GM18526 (cell line): ENCODE data around the gene PPDPF.

ENCODE experiments used
- POLR2A ChIP-seq: IDR thresholded peaks from 3 replicates; pipeline ENCODE4 v1.6.1; 2011; ENCODE audit not compliant: insufficient read length; ENCODE audit errors: extremely low read depth

PPDPF gene

DNA sequence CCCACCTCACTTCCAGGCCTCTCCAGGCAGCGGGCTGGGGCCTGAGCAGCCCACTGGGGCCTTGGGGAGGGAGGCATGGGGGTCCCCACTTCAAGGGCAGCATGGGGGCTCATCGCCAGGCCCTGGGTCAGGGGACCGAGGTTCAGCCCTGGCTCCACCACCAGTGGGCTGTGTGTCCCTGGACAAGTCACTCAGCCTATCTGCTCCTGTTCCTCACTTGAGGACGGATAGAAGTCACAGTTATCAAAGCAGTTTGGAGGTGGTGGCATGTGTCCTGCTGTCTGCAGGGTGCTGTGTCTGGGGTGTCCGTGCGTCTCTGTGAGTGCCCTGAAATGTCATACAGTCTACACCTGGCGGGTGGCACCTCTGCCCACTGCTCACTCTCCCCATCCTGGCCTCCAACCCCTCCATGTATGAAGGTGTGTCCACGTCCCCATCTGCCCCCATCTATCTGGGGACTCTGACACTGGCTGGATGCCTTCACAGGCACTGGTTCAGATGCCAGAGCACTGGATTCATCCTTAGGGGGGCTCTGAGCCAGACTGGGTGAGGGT is 25.3 kb upstream of the PPDPF start:
- TF ChIP-seq POLR2A, result no peak

DNA sequence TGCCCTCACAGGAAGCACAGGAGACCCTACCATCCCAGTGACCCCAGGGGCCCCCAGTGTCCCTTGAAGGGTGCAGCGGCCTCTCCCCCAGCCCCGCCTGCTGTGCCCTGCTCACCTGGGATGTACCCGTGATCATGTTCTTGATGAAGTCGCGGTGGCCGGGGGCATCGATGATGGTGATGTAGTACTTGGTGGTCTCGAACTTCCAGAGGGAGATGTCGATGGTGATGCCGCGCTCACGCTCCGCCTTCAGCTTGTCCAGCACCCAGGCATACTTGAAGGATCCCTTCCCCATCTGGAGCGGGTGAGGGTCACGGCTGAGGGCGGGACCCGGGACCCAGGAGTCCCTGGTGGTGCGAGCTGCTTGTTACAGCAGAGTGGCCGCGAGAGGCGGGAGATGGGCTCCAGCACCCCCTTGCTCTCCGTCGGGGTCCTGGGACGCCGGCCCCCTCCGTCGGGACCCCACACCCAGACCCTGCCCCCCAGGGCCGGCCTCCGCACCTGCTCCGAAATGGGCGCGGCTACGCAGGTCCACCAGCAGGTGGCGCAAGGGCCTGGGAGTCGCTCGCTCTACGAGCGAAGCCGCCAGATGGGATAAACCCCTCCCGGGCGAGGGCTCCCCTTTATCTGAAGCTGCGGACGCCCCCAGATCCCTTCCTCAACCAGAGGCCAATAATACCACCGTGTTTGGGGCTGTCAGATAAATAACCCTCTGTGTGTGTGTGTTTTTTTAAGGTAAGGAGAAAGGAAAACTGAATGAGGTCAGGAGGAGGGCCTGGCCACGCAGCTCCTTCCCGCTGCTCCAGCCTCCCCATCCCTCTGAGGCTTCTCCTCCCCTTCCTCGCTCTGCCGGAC is 24.6 kb upstream of the PPDPF start:
- TF ChIP-seq POLR2A, result no peak

GRCh38 chr20:63496596-63497120 is 23.9 kb upstream of the PPDPF start:
- TF ChIP-seq POLR2A, result no peak

GRCh38 chr20:63497138-63497945 is 23.2 kb upstream of the PPDPF start:
- no peak for TF ChIP-seq POLR2A

- TF ChIP-seq POLR2A, result no peak
Measured at GRCh38 chr20:63497946-63498935, 22.3 kb upstream of the PPDPF start.

- no peak for TF ChIP-seq POLR2A
Measured at GRCh38 chr20:63498960-63499337, 21.6 kb upstream of the PPDPF start, which contains the start of gene EEF1A2. EEF1A2 (minus strand) TSS chr20:63499083; CDS start chr20:63497763, 1,320 bp downstream.

GRCh38 chr20:63499338-63499969 is 21.1 kb upstream of the PPDPF start:
- no peak for TF ChIP-seq POLR2A

GRCh38 chr20:63500151-63500901 is 20.2 kb upstream of the PPDPF start:
- TF ChIP-seq POLR2A, result no peak

DNA sequence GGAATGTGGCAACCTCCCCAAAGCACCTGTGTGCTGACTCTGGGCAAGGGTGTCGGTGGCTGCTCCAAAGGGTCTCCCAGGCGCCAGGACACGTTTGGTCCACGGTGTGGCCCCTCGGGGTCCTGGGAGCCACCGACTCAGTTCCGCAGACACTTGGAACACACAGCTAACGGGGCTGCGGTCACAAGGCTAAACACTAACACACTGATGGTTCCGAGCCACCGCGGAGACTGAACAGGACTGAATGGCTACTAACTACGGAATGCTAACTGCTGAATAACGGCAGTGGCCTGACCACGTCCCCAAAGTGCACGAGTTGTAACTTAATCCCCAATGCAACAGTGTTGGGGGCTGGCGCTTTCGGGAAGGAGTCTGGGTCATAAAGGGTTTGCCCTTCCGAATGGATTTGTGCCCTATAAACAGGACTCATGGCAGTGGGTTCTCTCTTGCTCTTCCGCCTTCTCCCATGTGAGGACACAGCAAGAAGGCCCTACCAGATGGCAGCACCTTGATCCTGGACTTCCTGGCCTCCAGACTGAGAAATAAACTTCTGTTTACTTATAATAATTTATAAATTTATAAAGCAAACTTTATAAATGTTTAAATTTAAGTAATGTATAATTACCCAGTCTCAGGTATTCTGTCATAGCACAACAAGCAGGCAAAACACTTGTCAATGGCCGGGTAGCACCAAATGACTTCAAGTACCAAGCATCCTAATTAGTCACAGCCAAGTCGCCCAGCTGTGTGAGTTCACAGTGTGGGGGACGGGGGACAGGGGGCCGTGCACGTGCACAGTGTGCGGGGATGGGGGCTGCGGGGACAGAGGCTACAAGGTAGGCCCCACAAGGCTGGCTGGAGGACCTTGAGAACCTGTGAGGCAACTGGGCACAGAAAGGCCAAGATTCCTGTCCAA is 19.4 kb upstream of the PPDPF start:
- no peak for TF ChIP-seq POLR2A

DNA sequence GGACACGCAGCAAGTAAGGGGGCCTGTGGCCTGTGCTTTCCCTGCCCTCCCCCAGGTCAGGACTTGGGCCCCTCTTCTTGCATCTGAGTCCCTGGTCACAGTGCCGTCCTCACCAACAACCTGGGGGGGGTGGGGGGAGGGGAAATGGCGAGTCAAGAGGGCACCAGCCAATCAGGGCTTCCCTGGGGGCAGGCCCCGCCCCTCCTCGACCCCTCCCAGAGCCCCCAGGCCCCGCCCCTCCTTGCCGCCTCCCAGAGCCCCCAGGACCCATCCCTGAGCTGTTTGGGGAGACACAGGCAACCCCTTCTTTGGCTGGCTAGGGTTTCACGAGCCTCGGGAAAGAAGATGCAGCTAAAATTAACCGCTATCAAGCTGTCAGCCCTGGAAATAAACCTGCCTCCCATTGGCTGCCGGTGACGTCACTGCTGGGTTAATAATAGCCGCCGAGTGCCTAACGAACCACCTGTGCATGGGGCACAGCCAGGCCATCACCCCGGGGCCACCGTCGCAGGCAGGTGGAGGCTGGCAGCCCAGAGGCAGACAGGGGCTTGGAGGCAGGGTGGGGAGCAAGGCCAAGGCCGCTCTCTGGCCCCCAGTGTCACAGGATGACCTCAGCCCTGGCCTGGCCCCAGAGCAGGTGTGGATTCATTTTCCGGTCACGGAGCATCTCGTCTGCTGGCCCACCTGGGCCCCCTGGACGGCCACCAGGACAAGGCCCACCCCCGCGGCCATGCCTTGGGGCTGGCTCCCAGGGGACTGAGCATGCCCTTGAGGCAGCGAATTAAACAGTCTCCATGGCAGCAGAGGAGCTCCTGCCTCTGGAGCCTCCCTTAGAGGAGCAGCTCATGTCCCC is 18.5 kb upstream of the PPDPF start:
- TF ChIP-seq POLR2A, result no peak

DNA sequence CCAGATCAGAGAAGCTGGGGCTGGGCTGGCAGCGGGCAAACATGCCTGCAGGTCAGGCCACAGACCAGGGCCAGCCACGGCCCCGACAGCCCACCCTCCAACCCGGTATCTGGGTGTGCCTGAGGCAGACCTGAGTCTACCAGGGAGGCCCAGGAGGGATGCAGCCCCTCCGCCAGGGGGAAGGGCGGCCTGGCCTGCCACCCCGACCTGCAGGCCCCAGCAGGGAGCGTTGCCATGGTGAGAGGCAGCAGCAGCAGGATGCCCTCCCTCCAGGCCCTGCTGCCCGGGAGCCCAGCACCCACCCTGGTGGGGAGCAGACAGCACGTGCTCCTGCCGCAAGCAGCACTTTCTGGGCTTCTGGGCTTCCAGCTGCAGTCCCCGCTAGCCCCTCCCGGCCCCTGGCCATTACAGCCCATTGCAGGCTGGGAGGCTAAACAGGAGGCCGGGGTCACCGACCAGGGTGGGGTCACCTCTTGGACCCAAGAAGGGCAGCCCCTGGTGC is 17.8 kb upstream of the PPDPF start:
- no peak for TF ChIP-seq POLR2A
